Upper lobe of left lung (tissue), 4 donors: ENCODE data around the gene FBXW11.

Experiments
- POLR2AphosphoS5 ChIP-seq, 2 donors: sonication (generic); formaldehyde crosslinking; IDR thresholded peaks; one replicate each; pipeline ENCODE4 v1.5.1; 2017; ENCODE audit warnings: antibody characterized with exemption in 2 of 2
- TF ChIP-seq, protein P1 (sequence below), 6 experiments: fragments of 450-650 bp in 4 of 6; fragments of 200-600 bp in 2 of 6; sonication (generic) in 2 of 6; IDR thresholded peaks; one replicate each; pipeline ENCODE4 v1.5.1; 2016 to 2019; ENCODE audit warnings: antibody characterized with exemption in 6 of 6

DNA sequence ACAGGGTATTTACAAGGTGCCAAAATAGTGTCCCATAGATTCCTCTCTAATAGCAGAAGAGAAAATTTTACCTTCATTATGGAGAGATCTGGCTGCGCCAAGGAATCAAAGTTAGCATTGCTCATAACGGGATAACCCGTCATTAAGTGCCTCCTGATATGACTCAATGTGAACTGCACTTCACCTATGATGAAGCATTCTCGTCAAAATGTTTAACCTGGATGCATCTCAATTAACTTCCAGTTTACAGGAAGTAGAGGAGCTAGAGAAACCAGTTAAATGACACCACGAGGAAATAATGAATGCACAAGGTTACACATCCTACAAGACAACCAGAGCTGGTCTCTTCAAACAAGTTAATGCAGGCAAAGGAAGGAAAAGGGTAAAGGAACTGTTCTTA is 17.2 kb downstream of the FBXW11 start:
- TF ChIP-seq, protein P1, sequence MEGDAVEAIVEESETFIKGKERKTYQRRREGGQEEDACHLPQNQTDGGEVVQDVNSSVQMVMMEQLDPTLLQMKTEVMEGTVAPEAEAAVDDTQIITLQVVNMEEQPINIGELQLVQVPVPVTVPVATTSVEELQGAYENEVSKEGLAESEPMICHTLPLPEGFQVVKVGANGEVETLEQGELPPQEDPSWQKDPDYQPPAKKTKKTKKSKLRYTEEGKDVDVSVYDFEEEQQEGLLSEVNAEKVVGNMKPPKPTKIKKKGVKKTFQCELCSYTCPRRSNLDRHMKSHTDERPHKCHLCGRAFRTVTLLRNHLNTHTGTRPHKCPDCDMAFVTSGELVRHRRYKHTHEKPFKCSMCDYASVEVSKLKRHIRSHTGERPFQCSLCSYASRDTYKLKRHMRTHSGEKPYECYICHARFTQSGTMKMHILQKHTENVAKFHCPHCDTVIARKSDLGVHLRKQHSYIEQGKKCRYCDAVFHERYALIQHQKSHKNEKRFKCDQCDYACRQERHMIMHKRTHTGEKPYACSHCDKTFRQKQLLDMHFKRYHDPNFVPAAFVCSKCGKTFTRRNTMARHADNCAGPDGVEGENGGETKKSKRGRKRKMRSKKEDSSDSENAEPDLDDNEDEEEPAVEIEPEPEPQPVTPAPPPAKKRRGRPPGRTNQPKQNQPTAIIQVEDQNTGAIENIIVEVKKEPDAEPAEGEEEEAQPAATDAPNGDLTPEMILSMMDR (IDR thresholded peaks at IDR 0.05), result no peak
- TF ChIP-seq POLR2AphosphoS5 (IDR thresholded peaks at IDR 0.05), result no peak
